WTC11 (cell line): Measurements from ENCODE around the gene SMYD3. TPM values are rescaled to one million over a fixed set of nuclear protein-coding genes. Genes with fewer than 3 reads are reported as not detected.

ENCODE experiments used
- ATAC-seq: fragments of 200-7000 bp; cut with Tn5 transposase; 2 replicates; pipeline ENCODE4 v1.10.0; 2021; ENCODE audit warnings: mild to moderate bottlenecking, moderate library complexity
- CTCF ChIA-PET: fragments of 300-600 bp; sonication (Branson Sonifier 250); formaldehyde crosslinking; loops from one replicate; lab custom pipeline; 2021; ENCODE audit warnings: antibody characterized with exemption; lab: Charles Lee
- POLR2A ChIA-PET: fragments of 350-600 bp; sonication (Branson Sonifier 250); formaldehyde crosslinking; loops from one replicate; lab custom pipeline; 2021; ENCODE audit warnings: antibody characterized with exemption; lab: Charles Lee
- DNase-seq: peaks from one replicate; pipeline ENCODE4 v3.0.0; 2021; ENCODE audit warnings: low spot score
- H3K27ac Mint-ChIP-seq: 2 replicates; pipeline ENCODE4 v1.8.0; 2021; ENCODE audit warnings: mixed read lengths
- H3K27me3 Mint-ChIP-seq: 2 replicates; pipeline ENCODE4 v1.8.0; 2021; ENCODE audit warnings: low read depth, mild to moderate bottlenecking, moderate library complexity, mixed read lengths
- H3K36me3 Mint-ChIP-seq: 2 replicates; pipeline ENCODE4 v1.8.0; 2021; ENCODE audit warnings: mixed read lengths
- H3K4me1 Mint-ChIP-seq: 2 replicates; pipeline ENCODE4 v1.8.0; 2022; ENCODE audit warnings: mixed read lengths
- H3K4me3 Mint-ChIP-seq: 2 replicates; pipeline ENCODE4 v1.8.0; 2021; ENCODE audit warnings: mild to moderate bottlenecking, moderate library complexity, mixed read lengths
- H3K9me3 Mint-ChIP-seq: 2 replicates; pipeline ENCODE4 v1.8.0; 2021; ENCODE audit warnings: mixed read lengths
- ARID4B ChIP-seq: sonication (generic); formaldehyde crosslinking; IDR thresholded peaks from 2 replicates; pipeline ENCODE4 v1.8.0; 2023; ENCODE audit warnings: missing genetic modification reagents, mild to moderate bottlenecking, borderline replicate concordance
- ATF6 ChIP-seq: sonication (generic); formaldehyde crosslinking; IDR thresholded peaks from 2 replicates; pipeline ENCODE4 v1.8.1; 2023; ENCODE audit warnings: mild to moderate bottlenecking, missing genetic modification reagents
- CDX4 ChIP-seq: fragments of 250-450 bp; sonication (Bioruptor Pico); IDR thresholded peaks from 2 replicates; pipeline ENCODE4 v1.9.0; 2021; ENCODE audit warnings: moderate library complexity, mild to moderate bottlenecking, inconsistent platforms, borderline replicate concordance
- CREB1 ChIP-seq: sonication (generic); formaldehyde crosslinking; IDR thresholded peaks from 2 replicates; pipeline ENCODE4 v1.8.0; 2023; ENCODE audit warnings: mild to moderate bottlenecking, missing genetic modification reagents
- EMX1 ChIP-seq: fragments of 250-450 bp; sonication (Bioruptor Pico); IDR thresholded peaks from 2 replicates; pipeline ENCODE4 v1.8.0; 2021; ENCODE audit warnings: mild to moderate bottlenecking
- FOXP4 ChIP-seq: sonication (generic); formaldehyde crosslinking; IDR thresholded peaks from 2 replicates; pipeline ENCODE4 v1.8.0; 2022; ENCODE audit warnings: mild to moderate bottlenecking, missing genetic modification reagents
- NR3C1 ChIP-seq: sonication (generic); formaldehyde crosslinking; conservative IDR thresholded peaks from 2 replicates; pipeline ENCODE4 v1.8.1; 2023; ENCODE audit warnings: low read depth, mild to moderate bottlenecking, missing genetic modification reagents
- OVOL2 ChIP-seq: fragments of 250-450 bp; sonication (Bioruptor Pico); IDR thresholded peaks from 2 replicates; pipeline ENCODE4 v1.9.0; 2021; ENCODE audit warnings: mild to moderate bottlenecking, borderline replicate concordance
- PREB ChIP-seq: sonication (generic); formaldehyde crosslinking; IDR thresholded peaks from 2 replicates; pipeline ENCODE4 v1.8.1; 2022; ENCODE audit warnings: mild to moderate bottlenecking, missing genetic modification reagents, moderate library complexity, borderline replicate concordance
- SMAD3 ChIP-seq: sonication (generic); formaldehyde crosslinking; IDR thresholded peaks from 2 replicates; pipeline ENCODE4 v1.8.0; 2022; ENCODE audit warnings: missing genetic modification reagents, mild to moderate bottlenecking, borderline replicate concordance
- SMAD4 ChIP-seq: sonication (generic); formaldehyde crosslinking; IDR thresholded peaks from 2 replicates; pipeline ENCODE4 v1.8.0; 2022; ENCODE audit warnings: mild to moderate bottlenecking, missing genetic modification reagents
- SP1 ChIP-seq: sonication (generic); formaldehyde crosslinking; conservative IDR thresholded peaks from 2 replicates; pipeline ENCODE4 v1.8.1; 2022; ENCODE audit warnings: missing genetic modification reagents
- TEAD4 ChIP-seq: sonication (generic); formaldehyde crosslinking; IDR thresholded peaks from 2 replicates; pipeline ENCODE4 v1.8.0; 2022; ENCODE audit warnings: mild to moderate bottlenecking, missing genetic modification reagents
- USF2 ChIP-seq: sonication (generic); formaldehyde crosslinking; IDR thresholded peaks from 2 replicates; pipeline ENCODE4 v1.8.1; 2023; ENCODE audit warnings: mild to moderate bottlenecking, missing genetic modification reagents, moderate library complexity
- ZBTB21 ChIP-seq: sonication (generic); formaldehyde crosslinking; IDR thresholded peaks from 2 replicates; pipeline ENCODE4 v1.8.1; 2023; ENCODE audit warnings: mild to moderate bottlenecking, missing genetic modification reagents, borderline replicate concordance
- ZNF317 ChIP-seq: sonication (generic); formaldehyde crosslinking; IDR thresholded peaks from 2 replicates; pipeline ENCODE4 v1.8.1; 2023; ENCODE audit warnings: low read depth, mild to moderate bottlenecking, moderate library complexity, missing genetic modification reagents, borderline replicate concordance
- ZNF396 ChIP-seq: fragments of 250-450 bp; sonication (Bioruptor Pico); IDR thresholded peaks from 2 replicates; pipeline ENCODE4 v1.8.0; 2021; ENCODE audit warnings: mild to moderate bottlenecking, moderate library complexity, borderline replicate concordance
- ZNF512 ChIP-seq: sonication (generic); formaldehyde crosslinking; IDR thresholded peaks from 2 replicates; pipeline ENCODE4 v1.8.1; 2022; ENCODE audit warnings: missing genetic modification reagents, borderline replicate concordance
- ZNF671 ChIP-seq: fragments of 250-450 bp; sonication (Bioruptor Pico); IDR thresholded peaks from 2 replicates; pipeline ENCODE4 v1.8.0; 2021; ENCODE audit warnings: mild to moderate bottlenecking
- total RNA-seq: library from RNA; stranded (reverse); gene quantifications from 3 replicates; pipeline ENCODE4 v1.2.3, GENCODE V29; 2021

SMYD3 gene
- total RNA-seq, 1 experiment from 2014 or later = 21.4 TPM

GRCh38 chr1:246051909-246052518 is 455.1 kb downstream of the SMYD3 start:
- ChIA-PET CTCF (no interaction called here), POLR2A (no interaction called here)
- Mint-ChIP-seq H3K4me3 (no peak overlapping the region), H3K27me3 (no peaks in the 10 kb centered on the region), H3K9me3 (peaks cover 9% of the 10 kb centered on the region), H3K27ac (no peak overlapping the region), H3K36me3 (no peaks in the 10 kb centered on the region), H3K4me1 (peaks cover 5% of the 10 kb centered on the region)
- no peak for DNase-seq
- ATAC-seq = no peak
- TF ChIP-seq CDX4 (CRISPR knock-in tag) = no peak
- TF ChIP-seq SMAD4 (CRISPR knock-in tag) = no peak
- no peak for TF ChIP-seq NR3C1
- TF ChIP-seq TEAD4 = no peak
- TF ChIP-seq FOXP4 (CRISPR knock-in tag) = no peak
- TF ChIP-seq ZNF396 = no peak
- TF ChIP-seq ZNF512 (CRISPR knock-in tag) = no peak
- no peak for TF ChIP-seq ZNF317 (CRISPR knock-in tag)
- TF ChIP-seq SP1 (CRISPR knock-in tag) = no peak
- no peak for TF ChIP-seq ARID4B (CRISPR knock-in tag)
- no peak for TF ChIP-seq ZBTB21 (CRISPR knock-in tag)
- no peak for TF ChIP-seq PREB (CRISPR knock-in tag)
- no peak for TF ChIP-seq SMAD3 (CRISPR knock-in tag)
- TF ChIP-seq EMX1 = no peak
- TF ChIP-seq ZNF671 = no peak
- TF ChIP-seq USF2 (CRISPR knock-in tag) = no peak
- TF ChIP-seq CREB1 (CRISPR knock-in tag) = no peak
- TF ChIP-seq ATF6 (CRISPR knock-in tag) = no peak
- no peak for TF ChIP-seq OVOL2 (CRISPR knock-in tag)
